ENCODE results near the gene STK40.

DNA sequence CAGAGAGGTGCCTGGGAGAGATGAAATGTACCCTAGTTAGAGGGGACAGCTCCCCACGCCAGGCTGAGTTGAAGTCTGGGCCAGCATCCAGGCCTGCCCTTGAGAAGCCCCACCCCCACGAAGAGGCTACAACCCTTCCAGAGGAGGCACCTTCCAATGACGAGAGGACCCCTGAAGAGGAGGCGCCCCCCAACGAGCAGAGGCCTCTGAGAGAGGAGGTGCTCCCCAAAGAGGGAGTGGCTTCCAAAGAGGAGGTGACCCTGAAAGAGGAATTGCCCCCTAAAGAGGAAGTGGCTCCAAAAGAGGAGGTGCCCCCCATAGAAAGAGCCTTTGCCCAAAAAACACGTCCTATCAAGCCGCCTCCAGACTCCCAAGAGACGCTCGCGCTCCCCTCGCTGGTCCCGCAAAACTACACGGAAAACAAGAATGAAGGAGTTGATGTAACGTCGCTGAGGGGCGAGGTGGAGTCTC, 65.4 kb downstream of the STK40 start:
- TF ChIP-seq, protein P1, sequence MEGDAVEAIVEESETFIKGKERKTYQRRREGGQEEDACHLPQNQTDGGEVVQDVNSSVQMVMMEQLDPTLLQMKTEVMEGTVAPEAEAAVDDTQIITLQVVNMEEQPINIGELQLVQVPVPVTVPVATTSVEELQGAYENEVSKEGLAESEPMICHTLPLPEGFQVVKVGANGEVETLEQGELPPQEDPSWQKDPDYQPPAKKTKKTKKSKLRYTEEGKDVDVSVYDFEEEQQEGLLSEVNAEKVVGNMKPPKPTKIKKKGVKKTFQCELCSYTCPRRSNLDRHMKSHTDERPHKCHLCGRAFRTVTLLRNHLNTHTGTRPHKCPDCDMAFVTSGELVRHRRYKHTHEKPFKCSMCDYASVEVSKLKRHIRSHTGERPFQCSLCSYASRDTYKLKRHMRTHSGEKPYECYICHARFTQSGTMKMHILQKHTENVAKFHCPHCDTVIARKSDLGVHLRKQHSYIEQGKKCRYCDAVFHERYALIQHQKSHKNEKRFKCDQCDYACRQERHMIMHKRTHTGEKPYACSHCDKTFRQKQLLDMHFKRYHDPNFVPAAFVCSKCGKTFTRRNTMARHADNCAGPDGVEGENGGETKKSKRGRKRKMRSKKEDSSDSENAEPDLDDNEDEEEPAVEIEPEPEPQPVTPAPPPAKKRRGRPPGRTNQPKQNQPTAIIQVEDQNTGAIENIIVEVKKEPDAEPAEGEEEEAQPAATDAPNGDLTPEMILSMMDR (IDR thresholded peaks at IDR 0.05; ENCODE audit: low read depth, low read length, poor library complexity, severe bottlenecking): no peak
- TF ChIP-seq EZH2phosphoT487 (IDR thresholded peaks at IDR 0.05; ENCODE audit: borderline replicate concordance, low read length): no peak

Measured in DOHH2 (cell line).